ENCODE data around the gene SPDYE1.
A peak's percentile ranks its signal among the peaks of the same experiment; 100 is the strongest.
"Not testable (repeated sequence)": the region's sequence is repeated elsewhere in the genome, so short reads cannot be mapped to it uniquely, and the experiment has no call there.

Gene SPDYE1

GRCh38 chr7:43977525-43977924 is 20.2 kb upstream of the SPDYE1 start:
- H3K27ac ChIP-seq: no peak overlapping the region
- TF ChIP-seq, protein P1, sequence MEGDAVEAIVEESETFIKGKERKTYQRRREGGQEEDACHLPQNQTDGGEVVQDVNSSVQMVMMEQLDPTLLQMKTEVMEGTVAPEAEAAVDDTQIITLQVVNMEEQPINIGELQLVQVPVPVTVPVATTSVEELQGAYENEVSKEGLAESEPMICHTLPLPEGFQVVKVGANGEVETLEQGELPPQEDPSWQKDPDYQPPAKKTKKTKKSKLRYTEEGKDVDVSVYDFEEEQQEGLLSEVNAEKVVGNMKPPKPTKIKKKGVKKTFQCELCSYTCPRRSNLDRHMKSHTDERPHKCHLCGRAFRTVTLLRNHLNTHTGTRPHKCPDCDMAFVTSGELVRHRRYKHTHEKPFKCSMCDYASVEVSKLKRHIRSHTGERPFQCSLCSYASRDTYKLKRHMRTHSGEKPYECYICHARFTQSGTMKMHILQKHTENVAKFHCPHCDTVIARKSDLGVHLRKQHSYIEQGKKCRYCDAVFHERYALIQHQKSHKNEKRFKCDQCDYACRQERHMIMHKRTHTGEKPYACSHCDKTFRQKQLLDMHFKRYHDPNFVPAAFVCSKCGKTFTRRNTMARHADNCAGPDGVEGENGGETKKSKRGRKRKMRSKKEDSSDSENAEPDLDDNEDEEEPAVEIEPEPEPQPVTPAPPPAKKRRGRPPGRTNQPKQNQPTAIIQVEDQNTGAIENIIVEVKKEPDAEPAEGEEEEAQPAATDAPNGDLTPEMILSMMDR (conservative IDR thresholded peaks at IDR 0.05): no peak

DNA sequence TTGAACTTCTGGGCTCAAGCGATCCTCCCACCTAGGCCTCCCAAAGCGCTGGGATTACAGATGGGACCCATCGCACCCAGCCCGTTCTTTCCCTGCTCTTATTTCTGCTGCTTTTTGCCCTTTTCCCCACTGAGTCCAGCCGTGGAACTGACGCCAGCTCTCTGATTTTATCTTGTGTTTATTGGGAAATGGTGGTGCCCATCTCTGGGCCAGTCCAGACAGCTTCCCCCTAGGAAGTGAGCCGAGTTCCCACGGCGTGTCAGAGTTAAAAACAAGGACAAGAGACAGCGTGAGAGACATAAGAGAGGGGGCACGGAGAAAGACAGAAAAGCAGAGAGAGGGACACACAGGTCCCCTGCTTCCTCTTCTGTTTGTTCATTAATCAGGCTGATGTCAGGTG is 19.6 kb upstream of the SPDYE1 start:
- H3K27ac ChIP-seq: not testable (repeated sequence)

DNA sequence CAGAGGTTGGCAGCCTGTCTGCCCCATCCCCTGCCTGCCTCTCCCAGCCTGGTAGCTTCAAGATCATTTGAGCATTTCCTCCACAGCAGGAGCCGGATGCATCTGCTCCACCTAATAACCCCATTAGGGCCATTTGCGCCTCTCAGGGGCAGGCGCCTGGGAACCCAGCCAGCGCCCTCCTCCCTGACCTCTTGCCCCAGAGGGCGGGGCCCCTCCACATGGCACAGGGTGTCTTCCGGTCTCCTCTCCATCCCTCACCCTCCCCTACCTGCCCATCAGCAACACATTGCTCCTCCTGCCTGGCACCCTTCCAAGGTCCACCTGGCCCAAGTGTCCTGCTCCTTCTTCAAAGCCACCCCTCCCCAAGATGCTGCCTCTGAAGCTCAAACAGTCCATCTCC is 14.8 kb upstream of the SPDYE1 start:
- not testable (repeated sequence) for H3K27ac ChIP-seq

GRCh38 chr7:43983736-43984135 is 14.0 kb upstream of the SPDYE1 start:
- H3K27ac ChIP-seq: not testable (repeated sequence)

GRCh38 chr7:43985904-43986864 is 11.5 kb upstream of the SPDYE1 start:
- TF ChIP-seq, protein P1 (conservative IDR thresholded peaks at IDR 0.05): peak; percentile 20; the same call in 1 of the 2 replicates
- not testable (repeated sequence) for H3K27ac ChIP-seq

DNA sequence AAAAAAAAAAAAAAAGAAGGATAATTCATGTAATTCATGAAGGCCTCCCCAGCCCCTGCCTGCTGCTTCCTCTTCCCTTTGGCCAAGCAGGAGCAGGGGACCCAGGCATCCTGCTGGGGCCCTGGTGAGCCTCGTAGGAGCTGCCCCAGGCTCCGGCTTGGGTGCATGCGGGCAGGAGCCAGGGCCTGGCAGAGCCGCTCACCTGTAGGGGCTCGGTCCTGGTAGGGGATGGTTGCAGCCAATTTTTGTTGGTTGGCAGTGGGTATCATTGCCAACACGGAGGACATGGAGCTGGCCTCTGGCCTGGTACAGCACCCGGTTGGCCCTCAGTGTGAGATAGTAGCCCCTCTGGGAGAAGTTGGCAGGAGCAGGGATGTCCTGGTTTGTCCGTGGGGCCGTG is 10.2 kb upstream of the SPDYE1 start:
- not testable (repeated sequence) for H3K27ac ChIP-seq

- H3K27ac ChIP-seq: 0 out of 2 replicates have a peak overlapping the region, but pooled peaks have one; percentile 25
Observed at GRCh38 chr7:43990011-43990585, 7.6 kb upstream of the SPDYE1 start.

DNA sequence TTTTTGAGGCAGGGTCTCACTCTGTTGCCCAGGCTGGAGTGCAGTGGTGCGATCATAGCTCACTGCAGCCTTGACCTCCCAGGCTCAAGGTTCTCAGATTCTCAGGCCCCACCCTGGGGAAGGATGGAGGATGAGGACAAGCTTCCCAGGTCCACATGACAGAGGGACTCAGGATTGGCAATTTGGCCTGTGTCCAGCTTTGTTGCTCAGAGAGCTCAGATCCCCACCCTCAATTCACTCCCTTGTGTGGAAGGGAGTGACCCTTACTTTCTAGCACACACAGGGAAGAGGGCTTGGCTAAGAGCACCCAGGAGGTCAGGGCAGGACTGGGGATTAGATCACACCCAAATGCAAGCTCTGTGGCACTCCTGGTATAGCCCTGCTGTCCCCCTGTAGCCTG is 6.9 kb upstream of the SPDYE1 start:
- H3K27ac ChIP-seq: not testable (repeated sequence)

DNA sequence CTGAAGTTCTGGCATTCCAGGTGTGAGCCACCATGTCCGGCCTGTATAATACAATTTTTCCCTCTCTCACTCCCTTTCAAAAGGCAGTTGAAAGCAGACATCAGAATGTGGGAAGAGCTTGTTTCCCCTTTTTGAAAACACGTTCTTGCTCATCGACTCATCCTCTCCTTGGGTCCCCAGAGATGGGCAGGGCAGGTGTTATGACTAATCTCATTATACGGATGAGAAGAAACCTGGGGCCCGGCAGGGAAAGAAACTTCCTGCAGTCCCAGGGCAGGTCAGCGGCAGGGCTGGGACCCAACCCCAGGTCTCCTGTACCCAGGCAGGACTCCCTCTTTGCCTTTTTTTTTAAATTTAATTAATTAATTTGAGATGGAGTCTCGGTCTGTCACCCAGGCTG is 4.8 kb upstream of the SPDYE1 start:
- not testable (repeated sequence) for H3K27ac ChIP-seq

- not testable (repeated sequence) for H3K27ac ChIP-seq
Observed at GRCh38 chr7:43994681-43995080, 3.0 kb upstream of the SPDYE1 start.

- not testable (repeated sequence) for H3K27ac ChIP-seq
Observed at GRCh38 chr7:44012081-44012480, 14.4 kb downstream of the SPDYE1 start.

DNA sequence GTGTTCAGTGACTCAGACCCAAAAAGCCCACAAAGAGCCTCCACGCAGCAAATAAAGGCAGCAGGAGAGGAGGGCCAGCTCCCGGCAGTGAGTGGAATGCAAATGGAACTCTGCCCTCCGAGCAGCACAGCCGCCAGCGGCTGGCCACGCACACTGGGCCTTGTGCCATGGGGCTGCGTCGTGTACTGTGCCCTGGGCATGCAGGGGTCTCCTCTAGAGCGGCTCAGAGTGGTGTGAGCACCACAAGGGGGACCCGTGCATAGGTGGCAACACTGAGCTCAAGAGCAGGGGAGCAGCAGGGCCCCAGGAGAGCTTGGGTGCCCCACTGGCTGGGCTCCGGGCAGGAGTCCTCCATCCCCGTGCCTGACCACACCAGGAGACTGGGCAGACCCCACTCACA is 17.4 kb downstream of the SPDYE1 start:
- not testable (repeated sequence) for H3K27ac ChIP-seq

GRCh38 chr7:44018857-44019807 is 21.4 kb downstream of the SPDYE1 start:
- TF ChIP-seq, protein P1 (conservative IDR thresholded peaks at IDR 0.05): peak; percentile 95
- peak overlapping the region; percentile 75 for H3K27ac ChIP-seq

DNA sequence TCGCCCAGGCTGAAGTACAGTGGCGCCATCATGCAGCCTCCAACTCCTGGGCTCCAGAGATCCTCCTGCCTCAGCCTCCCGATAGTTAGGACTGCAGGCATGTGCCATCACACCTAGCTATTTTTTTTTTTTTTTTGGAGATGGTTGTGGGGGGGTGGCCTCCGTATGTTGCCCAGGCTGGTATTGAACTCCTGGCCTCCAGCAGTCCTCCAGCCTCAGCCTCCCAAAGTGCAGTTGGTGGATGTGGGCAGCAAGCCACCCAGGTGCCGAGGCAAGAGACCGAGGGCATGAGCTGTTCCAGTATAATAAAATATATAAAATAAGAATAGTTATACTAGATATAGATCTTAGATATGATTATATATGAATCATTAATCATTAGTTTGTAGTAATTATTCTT is 22.1 kb downstream of the SPDYE1 start:
- peak overlapping the region; percentile 75 for H3K27ac ChIP-seq

DNA sequence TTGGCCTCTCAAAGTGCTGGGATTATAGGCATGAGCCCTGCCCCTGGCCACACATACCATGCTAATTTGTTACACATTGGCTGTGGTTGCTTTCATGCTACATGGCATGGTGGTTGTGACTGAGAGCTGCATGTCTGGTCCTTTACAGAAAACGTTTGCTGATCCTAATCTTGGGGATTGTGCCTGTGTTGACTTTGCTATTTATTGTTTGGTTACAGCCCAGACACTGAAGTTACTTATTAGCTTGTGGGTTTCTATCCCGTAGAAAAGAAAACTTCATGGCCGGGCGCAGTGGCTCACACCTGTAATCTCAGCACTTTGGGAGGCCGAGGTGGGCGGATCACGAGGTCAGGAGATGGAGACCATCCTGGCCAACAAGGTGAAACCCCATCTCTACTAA is 24.4 kb downstream of the SPDYE1 start:
- peak overlapping the region; percentile 84 for H3K27ac ChIP-seq

GRCh38 chr7:44022796-44023467 is 25.2 kb downstream of the SPDYE1 start:
- H3K27ac ChIP-seq: peak overlapping the region; percentile 84

- H3K27ac ChIP-seq: not testable (repeated sequence)
Observed at GRCh38 chr7:44029433-44029832, 31.7 kb downstream of the SPDYE1 start.
